ENCODE measurements around the gene EVA1A.
A peak's percentile ranks its signal among the peaks of the same experiment; 100 is the strongest.

The EVA1A gene

DNA sequence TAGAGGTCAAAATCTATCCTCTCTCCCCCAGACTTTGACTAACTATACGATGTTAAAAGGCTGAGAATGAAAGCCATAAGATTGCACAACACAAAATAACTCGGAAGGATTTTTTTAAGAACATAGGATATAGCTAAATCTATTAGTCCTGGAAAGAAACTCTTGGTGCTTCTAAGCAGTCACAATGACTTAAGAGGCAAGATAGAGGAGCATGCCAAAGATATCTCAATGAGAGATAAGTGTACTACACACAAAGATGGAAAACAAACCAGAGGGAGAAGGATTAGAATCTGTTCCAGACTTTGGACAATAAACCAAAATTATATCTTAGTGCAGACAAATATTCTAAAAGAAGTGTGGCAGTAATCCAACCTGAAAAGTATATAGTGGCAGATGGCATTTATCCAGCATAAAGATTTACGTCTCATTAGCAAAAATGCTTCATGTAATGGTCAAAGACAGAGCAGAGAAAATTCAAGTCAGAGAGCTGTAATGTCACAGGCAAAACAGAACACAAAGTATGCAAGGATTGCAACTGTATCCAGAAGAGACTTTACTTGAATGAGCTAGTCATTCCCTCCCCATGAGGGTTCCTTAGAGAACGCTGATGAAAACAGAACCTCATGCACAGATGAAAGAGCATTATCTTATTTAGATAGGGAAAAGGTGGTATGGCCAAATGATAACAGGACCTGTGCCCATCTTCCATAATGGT is 28.8 kb upstream of the EVA1A start:
- no peak for DNase-seq

- DNase-seq, result no peak
Measured at GRCh38 chr2:75587954-75588587, 27.3 kb upstream of the EVA1A start.

DNA sequence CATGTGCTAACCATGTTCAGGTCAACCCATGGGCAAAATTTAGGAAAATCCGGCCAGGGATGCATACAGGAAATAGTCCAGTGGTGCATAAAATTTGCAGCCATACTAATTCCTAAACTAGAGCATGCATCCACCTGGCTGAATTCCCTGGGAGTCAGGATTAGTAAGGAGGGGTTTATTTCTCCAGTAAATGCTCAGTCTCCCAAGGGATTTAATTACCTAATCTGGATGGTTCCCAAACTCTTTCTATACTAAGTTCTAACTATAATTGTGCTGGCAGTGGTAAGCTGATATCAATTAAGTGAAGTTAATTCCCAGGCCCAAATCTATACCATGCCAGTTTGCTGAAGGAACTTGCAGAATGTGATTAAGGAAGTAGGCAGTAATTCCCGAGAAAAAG is 26.2 kb upstream of the EVA1A start:
- DNase-seq, result no peak

GRCh38 chr2:75582840-75583239 is 22.1 kb upstream of the EVA1A start:
- DNase-seq, result no peak

GRCh38 chr2:75580606-75581005 is 19.9 kb upstream of the EVA1A start:
- no peak for DNase-seq

DNA sequence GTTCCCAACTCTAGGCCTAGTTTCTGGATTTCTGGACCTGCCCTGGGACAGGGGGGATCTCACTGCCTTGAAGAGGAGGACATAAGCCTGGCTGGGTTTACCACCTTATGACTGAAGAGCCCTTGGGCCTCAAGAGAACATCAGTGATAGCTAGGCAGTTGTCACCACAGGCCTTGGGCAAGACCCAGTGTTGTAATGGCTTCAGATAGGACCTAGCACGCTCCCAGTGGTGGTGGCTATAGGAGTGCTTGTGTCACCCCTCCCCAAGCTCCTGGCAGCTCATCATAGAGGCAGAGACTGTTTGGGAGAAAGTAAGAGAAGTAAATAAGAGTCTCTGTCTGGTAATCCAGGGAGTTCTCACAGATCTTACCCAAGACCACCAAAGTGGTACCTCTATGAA is 19.4 kb upstream of the EVA1A start:
- DNase-seq, result no peak

- DNase-seq, result no peak
Measured at GRCh38 chr2:75579186-75579585, 18.4 kb upstream of the EVA1A start.

DNA sequence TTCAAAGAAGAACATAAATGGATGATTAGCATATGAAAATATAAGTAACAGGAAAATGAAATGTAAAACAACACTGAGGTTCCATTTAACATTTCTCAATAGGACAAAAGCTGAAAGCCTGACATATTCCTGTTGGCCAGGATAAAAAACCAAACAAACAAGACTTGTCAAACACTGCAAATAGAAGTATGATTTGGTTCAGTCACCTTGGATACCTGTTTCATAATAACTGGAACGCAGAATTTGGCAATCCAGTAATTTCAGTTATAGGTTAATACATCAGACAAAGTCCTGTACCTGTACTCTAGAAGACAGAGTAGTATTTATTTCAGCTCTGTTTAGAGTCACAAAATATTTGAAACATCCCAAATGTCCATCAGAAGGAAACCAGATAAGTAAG is 16.5 kb upstream of the EVA1A start:
- DNase-seq, result no peak

GRCh38 chr2:75574106-75574505 is 13.4 kb upstream of the EVA1A start:
- DNase-seq, result no peak

DNA sequence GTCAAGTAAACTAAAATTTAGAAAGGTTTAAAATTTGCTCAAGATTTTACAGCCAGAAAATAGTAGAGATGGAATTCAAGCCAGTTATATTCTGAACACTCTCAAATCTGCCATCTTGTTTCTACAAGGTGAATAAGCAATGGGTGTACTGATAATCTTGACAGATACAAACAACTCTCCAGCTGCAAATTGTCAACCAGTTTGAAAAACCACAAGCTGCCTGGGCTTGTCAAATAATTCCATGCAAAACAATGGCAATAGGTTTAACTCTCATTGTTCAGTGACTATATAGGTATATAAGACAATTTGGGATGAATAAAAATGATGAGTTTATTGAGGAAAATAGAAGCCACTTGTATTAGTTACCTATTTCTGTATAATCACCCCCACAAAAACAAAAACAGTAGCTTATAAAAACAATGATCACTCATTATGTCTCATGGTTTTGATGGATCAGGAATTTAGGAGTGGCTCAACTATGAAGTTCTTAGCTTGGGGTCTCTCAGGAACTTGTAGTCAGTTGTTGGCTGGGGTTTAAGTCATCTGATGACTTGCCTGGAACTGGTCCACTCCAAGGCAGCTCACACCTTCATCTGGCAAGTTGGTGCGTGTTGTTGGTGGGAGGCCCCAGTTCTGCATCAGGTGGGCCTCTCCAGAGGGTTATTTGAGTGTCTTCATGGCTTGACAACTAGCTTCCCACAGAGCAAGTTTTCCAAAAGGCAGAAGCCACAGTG is 12.6 kb upstream of the EVA1A start:
- DNase-seq, result no peak

- no peak for DNase-seq
Measured at GRCh38 chr2:75571730-75572430, 11.1 kb upstream of the EVA1A start.

- peak; percentile 75 for DNase-seq
Measured at GRCh38 chr2:75570948-75571729, 10.4 kb upstream of the EVA1A start.

- DNase-seq, result no peak
Measured at GRCh38 chr2:75570024-75570947, 9.5 kb upstream of the EVA1A start.

DNA sequence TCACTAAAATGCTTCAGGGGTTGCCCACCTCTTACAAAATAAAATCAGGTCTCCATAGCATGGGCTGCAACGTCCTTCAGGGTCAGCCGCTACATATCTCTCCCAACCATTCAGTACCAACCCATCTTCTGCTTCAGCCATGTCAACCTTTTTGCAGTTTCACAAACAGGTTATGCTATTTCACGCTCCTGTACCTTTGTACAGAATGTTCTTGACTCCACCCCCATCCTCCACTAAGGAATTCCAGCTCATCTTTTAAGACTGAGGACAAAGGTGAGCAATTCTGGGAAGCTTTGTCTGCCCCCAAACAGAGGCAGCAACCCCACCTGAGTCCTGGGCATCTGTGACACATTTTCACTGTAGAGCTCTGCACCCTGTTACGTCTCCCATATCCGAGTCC is 8.8 kb upstream of the EVA1A start:
- no peak for DNase-seq

- no peak for DNase-seq
Measured at GRCh38 chr2:75568174-75568573, 7.4 kb upstream of the EVA1A start.

- DNase-seq, result no peak
Measured at GRCh38 chr2:75565472-75566462, 5.0 kb upstream of the EVA1A start.

- no peak for DNase-seq
Measured at GRCh38 chr2:75564713-75565359, 4.1 kb upstream of the EVA1A start.

GRCh38 chr2:75564026-75564688 is 3.4 kb upstream of the EVA1A start:
- DNase-seq, result no peak

DNA sequence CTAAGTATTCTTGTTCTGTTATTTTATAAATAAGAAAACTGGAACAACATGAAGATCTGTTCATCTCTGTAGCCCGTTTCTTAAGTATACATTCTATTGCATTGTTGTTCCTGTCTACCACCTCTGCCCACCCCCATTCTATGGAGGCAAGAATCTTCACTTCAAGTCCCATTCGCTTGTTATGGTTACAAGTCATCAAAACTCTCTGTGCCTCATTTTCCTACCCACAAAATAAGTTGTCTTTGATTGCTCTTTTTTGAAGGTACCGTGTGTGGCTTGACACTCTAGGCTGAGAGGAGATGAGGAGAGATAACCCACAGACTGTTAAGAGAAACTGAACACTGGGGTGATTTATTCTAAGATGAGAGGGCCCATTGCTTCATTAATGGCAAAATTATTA is 2.9 kb upstream of the EVA1A start:
- DNase-seq, result no peak

All from right hindlimb (tissue), 1 donor.